GM12891 (cell line): ENCODE data around the gene MORC2. TPM values are rescaled to one million over a fixed set of nuclear protein-coding genes. Genes with fewer than 3 reads are reported as not detected.

Source experiments
- DNase-seq: peaks from one replicate; pipeline ENCODE4 v3.0.0; 2011; ENCODE audit warnings: low spot score; ENCODE audit not compliant: insufficient read length
- FAIRE-seq: peaks from 2 replicates; lab custom pipeline; 2011; peaks lifted over from hg19 to GRCh38; lab: Jason Lieb, UNC
- PAX5 ChIP-seq: IDR thresholded peaks from 2 replicates; pipeline ENCODE4 v1.6.1; 2011; ENCODE audit warnings: low read length, moderate library complexity, mild to moderate bottlenecking; ENCODE audit not compliant: insufficient read depth, severe bottlenecking
- POLR2A ChIP-seq: IDR thresholded peaks from 2 replicates; pipeline ENCODE4 v1.6.1; 2011; ENCODE audit warnings: low read depth, low read length, control low read depth
- POLR2AphosphoS5 ChIP-seq: IDR thresholded peaks from 2 replicates; pipeline ENCODE4 v1.6.1; 2011; ENCODE audit warnings: low read depth, low read length, control low read depth
- POU2F2 ChIP-seq: IDR thresholded peaks from 2 replicates; pipeline ENCODE4 v1.6.1; 2011; ENCODE audit warnings: low read depth, mild to moderate bottlenecking, control low read depth, low read length, moderate library complexity
- SPI1 ChIP-seq: IDR thresholded peaks from 2 replicates; pipeline ENCODE4 v1.6.1; 2011; ENCODE audit warnings: low read depth, low read length, control low read depth
- TAF1 ChIP-seq: IDR thresholded peaks from 2 replicates; pipeline ENCODE4 v1.6.1; 2011; ENCODE audit warnings: low read depth, low read length, control low read depth
- polyA plus RNA-seq: library from polyadenylated mRNA; unstranded; fragments of >200 nt; gene quantifications from one replicate; pipeline ENCODE4 v1.2.1, GENCODE V29; 2012; ENCODE audit warnings: low read depth, missing spikeins, inconsistent platforms; ENCODE audit not compliant: missing spikeins

Gene MORC2
- polyA plus RNA-seq = 9.7 TPM

DNA sequence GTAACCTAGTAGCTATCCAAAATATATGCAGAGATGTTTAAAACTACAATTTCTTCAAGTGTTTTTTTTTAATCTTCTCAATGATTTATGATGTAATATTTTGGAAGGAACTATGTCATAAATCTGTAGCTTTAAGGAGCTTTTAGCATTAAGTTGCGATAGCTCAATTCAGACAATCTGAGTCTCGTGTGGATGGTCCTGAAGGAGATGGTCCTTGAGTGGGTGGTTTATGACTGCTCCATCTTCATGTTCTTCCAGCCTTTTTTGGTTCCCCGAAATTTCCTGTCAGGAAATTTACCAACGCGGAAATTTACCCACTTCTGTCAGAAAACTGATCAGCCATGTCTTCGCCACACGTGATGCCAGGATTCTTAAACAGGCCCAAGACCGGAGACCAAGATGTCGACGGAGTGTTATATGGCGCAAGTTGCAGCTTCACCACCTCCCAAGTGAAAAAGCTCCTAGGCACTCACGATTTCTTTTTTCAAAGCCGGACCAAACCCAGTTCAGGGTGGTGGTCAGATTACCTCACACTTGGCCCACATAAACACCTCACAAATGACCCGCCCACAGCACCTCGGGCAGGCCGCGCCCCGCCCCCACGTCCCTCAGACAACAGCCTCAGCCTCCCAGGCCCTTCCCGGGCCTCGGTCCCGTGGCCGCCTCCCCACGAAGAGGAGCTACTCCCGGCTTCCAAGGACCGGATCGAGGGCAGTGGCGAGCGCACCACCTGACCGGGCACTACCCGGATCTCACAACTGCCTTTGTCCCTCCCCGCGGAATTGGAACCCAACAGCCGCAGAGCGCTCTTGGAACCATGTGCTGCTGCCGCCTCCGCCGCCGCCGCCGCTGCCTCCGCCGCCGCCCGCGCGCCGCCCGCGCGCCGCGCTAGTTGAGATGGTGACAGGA is at the start of gene MORC2:
MORC2 (minus strand) TSS at position 760 of the 909 bp plus-strand sequence. CDS start 885 bp downstream, outside the sequence.
- TF ChIP-seq POU2F2 = no peak
- no peak for TF ChIP-seq POLR2AphosphoS5
- TF ChIP-seq SPI1 = no peak
- no peak for TF ChIP-seq POLR2A
- TF ChIP-seq PAX5 = no peak
- no peak for TF ChIP-seq TAF1
- DNase-seq = peak; percentile 5
- peak; percentile 31 for FAIRE-seq

- FAIRE-seq = no peak
- TF ChIP-seq POLR2A (no peak), TAF1 (no peak), PAX5 (no peak), SPI1 (no peak), POLR2AphosphoS5 (no peak), POU2F2 (no peak)
- DNase-seq = no peak
These were observed 37.0 kb upstream of the MORC2 start for GRCh38 chr22:31005535-31005934.

- TF ChIP-seq SPI1 = no peak
- no peak for TF ChIP-seq PAX5
- TF ChIP-seq POLR2AphosphoS5 = no peak
- no peak for FAIRE-seq
- DNase-seq = no peak
These were observed 32.7 kb upstream of the MORC2 start for GRCh38 chr22:31001124-31001770.

GRCh38 chr22:30998329-30998728 is 29.8 kb upstream of the MORC2 start:
- no peak for DNase-seq
- TF ChIP-seq TAF1 (no peak), POLR2AphosphoS5 (no peak), PAX5 (no peak), SPI1 (no peak), POU2F2 (no peak), POLR2A (no peak)
- FAIRE-seq = no peak

DNA sequence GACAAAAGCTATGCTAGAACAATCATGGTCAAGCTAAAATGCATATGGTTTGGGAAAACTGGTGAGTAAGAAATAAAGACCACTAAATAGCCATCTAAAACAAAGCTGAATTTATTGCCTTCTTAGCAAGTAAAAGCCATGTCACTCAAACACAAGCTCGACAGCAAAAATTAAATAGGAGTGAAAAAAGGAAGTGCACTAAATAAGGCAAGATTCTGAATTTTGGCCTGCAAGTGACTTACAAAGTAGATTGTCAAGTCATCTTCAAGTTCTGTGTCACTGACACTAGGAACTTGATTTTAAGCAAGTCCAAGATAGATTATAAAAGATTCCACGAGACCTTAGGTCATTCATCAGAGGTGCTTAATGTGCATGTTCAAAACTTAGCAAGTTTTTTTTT is 27.9 kb upstream of the MORC2 start:
- FAIRE-seq (no peak), DNase-seq (no peak)
- TF ChIP-seq POLR2A (no peak), SPI1 (peak; percentile 59)

DNA sequence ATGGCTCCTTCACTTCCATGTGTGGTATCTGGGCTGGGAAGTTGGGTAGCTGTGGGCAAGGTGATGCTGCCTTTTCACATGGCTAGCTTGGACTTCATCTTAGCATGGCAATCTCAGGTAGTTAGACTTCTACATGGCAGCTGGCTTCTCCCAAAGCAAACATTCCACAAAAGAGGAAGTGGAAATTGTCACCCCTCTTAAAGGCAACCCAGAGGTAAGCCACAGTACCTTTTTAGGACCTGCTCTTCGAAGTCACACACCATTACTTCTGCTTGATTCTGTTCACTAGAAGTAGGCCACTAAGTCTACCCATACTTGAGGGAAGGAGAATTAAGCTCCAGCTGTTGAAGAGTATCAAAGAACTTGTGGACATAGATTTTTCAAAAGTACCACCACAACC is 26.4 kb upstream of the MORC2 start:
- DNase-seq (peak; percentile 10), FAIRE-seq (peak; percentile 59)
- TF ChIP-seq PAX5 (no peak), SPI1 (peak; percentile 90)

DNA sequence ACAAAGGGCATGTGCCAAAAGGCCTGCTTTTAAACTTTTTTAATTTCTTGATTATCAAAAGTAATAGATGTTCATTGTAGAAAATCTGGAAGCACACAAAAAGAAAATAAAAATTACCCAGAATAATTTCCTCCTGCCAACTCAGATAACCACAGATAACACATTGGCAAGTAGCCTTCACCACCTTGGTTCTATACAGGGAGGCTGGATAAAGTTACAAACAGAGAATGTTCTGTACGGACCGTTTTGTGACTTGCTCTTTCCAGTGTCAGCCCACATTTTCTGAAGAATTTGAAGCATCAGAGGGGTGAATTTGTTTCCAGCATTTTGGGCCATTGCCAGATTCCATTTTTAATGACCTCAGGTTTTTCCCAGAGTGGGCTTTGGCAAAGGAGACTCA is 24.0 kb upstream of the MORC2 start:
- no peak for TF ChIP-seq POLR2AphosphoS5
- no peak for TF ChIP-seq POU2F2
- no peak for TF ChIP-seq PAX5
- TF ChIP-seq SPI1 = no peak
- no peak for TF ChIP-seq TAF1
- TF ChIP-seq POLR2A = no peak
- FAIRE-seq = no peak

DNA sequence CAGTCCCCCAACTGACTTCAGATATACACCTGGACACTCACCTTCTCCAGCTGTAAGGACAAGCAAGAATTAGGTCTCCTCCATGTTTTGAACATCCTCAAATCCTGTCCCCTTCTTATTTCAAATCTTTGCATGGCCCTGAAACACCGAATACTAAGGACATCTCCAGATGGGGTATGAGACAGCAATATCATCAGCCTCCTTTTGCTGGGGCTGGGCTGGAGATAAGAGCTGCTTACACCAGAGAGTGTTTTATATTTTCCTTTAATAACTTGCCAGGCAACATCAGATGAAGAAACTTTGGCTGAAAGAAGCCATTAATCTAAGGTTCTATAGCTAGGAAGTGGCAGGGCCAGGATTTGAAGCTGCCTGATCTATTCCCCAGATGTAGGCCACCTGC is 22.1 kb upstream of the MORC2 start:
- TF ChIP-seq PAX5 (no peak), SPI1 (no peak), POU2F2 (no peak), POLR2AphosphoS5 (no peak), POLR2A (no peak), TAF1 (no peak)
- DNase-seq (no peak), FAIRE-seq (no peak)

More for the DNA sequence above, 24.0 kb upstream of the MORC2 start:
- no peak for DNase-seq

DNA sequence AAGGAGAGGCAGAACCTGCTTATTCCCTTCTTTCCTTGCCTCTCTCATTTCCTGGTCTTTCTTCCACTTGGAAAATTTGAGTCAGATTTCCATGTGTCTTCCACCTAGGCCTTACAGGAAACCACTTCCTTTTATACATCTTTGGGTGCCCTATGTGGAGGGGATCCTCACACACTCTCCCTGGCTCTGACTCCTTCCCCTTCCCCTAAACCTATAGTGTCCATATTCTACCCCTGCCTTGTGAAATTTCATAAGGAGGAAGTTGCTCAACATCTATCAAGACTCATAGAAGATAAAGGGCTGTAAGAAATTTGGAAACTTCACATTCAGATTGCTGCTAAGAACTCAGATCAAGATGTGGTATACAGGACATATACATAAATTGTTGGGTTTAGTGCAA is 20.9 kb upstream of the MORC2 start:
- no peak for TF ChIP-seq SPI1
- no peak for TF ChIP-seq POLR2A
- no peak for TF ChIP-seq PAX5
- no peak for TF ChIP-seq POLR2AphosphoS5
- no peak for TF ChIP-seq TAF1
- TF ChIP-seq POU2F2 = no peak
- DNase-seq = no peak
- FAIRE-seq = no peak
